Endodermal cell (in vitro differentiated cells): ENCODE results near the gene CPD. TPM values are rescaled to one million over a fixed set of nuclear protein-coding genes. Genes with fewer than 3 reads are reported as not detected.

Experiments used
- DNase-seq: peaks from one replicate; pipeline ENCODE4 v3.0.0-alpha.2; 2017
- H3K27ac ChIP-seq: 2 replicates; pipeline ENCODE4 v1.5.1; 2013; ENCODE audit warnings: mild to moderate bottlenecking, low read depth, low read length, moderate library complexity
- H3K27me3 ChIP-seq: 2 replicates; pipeline ENCODE4 v1.6.1; 2013; ENCODE audit warnings: mild to moderate bottlenecking, low read length, moderate library complexity; ENCODE audit not compliant: insufficient read depth, control insufficient read depth, poor library complexity, severe bottlenecking
- H3K36me3 ChIP-seq: 2 replicates; pipeline ENCODE4 v1.7.0; 2013; ENCODE audit warnings: mild to moderate bottlenecking, low read length, moderate library complexity; ENCODE audit not compliant: control insufficient read depth, insufficient read depth
- H3K4me1 ChIP-seq: one replicate; pipeline ENCODE4 v1.7.0; 2013; ENCODE audit warnings: low read length; ENCODE audit not compliant: control insufficient read depth, insufficient read depth
- H3K4me3 ChIP-seq: 2 replicates; pipeline ENCODE4 v1.5.1; 2013; ENCODE audit warnings: mild to moderate bottlenecking, low read length, moderate library complexity
- H3K9ac ChIP-seq: 2 replicates; pipeline ENCODE4 v1.6.1; 2013; ENCODE audit warnings: mild to moderate bottlenecking, low read length, moderate library complexity; ENCODE audit not compliant: poor library complexity, severe bottlenecking; ENCODE audit errors: extremely low read depth
- H3K9me3 ChIP-seq: 2 replicates; pipeline ENCODE4 v1.6.1; 2013; ENCODE audit warnings: mild to moderate bottlenecking, low read length, moderate library complexity; ENCODE audit not compliant: control insufficient read depth
- H3K27ac Mint-ChIP-seq: 2 replicates; pipeline ENCODE4 v1.8.0; 2020; ENCODE audit warnings: mixed read lengths
- H3K27me3 Mint-ChIP-seq: 2 replicates; pipeline ENCODE4 v1.8.0; 2021; ENCODE audit warnings: mild to moderate bottlenecking, mixed read lengths; ENCODE audit not compliant: insufficient read depth
- H3K36me3 Mint-ChIP-seq: 2 replicates; pipeline ENCODE4 v1.8.0; 2020; ENCODE audit warnings: low read depth, mixed read lengths
- H3K4me1 Mint-ChIP-seq: 2 replicates; pipeline ENCODE4 v1.8.0; 2020; ENCODE audit warnings: mixed read lengths
- H3K4me3 Mint-ChIP-seq: 2 replicates; pipeline ENCODE4 v1.8.0; 2020; ENCODE audit warnings: mild to moderate bottlenecking, moderate library complexity, mixed read lengths
- H3K9me3 Mint-ChIP-seq: 2 replicates; pipeline ENCODE4 v1.8.0; 2020; ENCODE audit warnings: mild to moderate bottlenecking, mixed read lengths
- CTCF ChIP-seq: fragments of 200-600 bp; sonication (generic); conservative IDR thresholded peaks from 2 replicates; pipeline ENCODE4 v1.5.0; 2021; ENCODE audit warnings: antibody characterized with exemption, mild to moderate bottlenecking
- WGBS, 2 experiments: methylation state at CpG; one replicate each; pipeline versions ENCODE4 v1.1.5 to v1.1.7; 2013; ENCODE audit warnings: missing lambda C conversion rate in 2 of 2, mixed read lengths in 1 of 2; ENCODE audit not compliant: insufficient coverage in 1 of 2, insufficient read length in 1 of 2; 5-methylcytosine and 5-hydroxymethylcytosine counted together
- total RNA-seq, 2 donors: library from RNA; stranded (reverse); fragmentation: NEBNext Ultra II Directional in 1 of 2; extraction: Animal tissue kit (Norgen Biotek cat#: 25700) in 1 of 2; gene quantifications; 2 replicates in 1 of 2; 3 replicates in 1 of 2; pipeline ENCODE4 v1.2.1, GENCODE V29; 2021

Gene CPD
- total RNA-seq, 2 donors from 2014 or later, result 81.7 to 82.1 TPM

DNA sequence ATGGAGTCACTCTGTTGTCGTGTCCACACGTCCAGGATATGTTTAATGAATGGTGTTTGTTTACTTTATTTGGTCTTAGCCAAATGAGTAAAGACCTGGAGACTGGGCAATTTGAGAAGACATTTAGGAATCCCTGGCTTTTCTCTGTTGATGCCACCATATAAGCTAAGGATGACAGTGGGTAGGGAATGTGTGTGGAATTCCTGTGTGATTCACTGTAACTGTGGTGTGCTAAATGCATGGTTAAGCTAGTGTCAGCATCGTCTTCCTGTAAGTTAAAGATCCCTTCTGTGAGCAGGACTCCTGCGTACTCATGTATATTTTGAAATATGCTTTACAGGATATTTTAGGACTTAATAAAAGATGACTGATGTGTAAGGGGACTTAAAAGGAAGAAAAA lies 124.8 kb downstream of the CPD start:
- Mint-ChIP-seq H3K4me3 (no peak overlapping the region), H3K4me1 (peaks cover 23% of the 10 kb centered on the region), H3K36me3 (peaks cover 73% of the 10 kb centered on the region), H3K27ac (no peak overlapping the region), H3K27me3 (no peaks in the 10 kb centered on the region), H3K9me3 (peaks cover 4% of the 10 kb centered on the region)
- Histone ChIP-seq H3K36me3 (peaks cover 79% of the 10 kb centered on the region), H3K9me3 (peaks cover 18% of the 10 kb centered on the region), H3K4me1 (no peaks in the 10 kb centered on the region), H3K27me3 (no peaks in the 10 kb centered on the region), H3K27ac (no peak overlapping the region), H3K9ac (no peak overlapping the region), H3K4me3 (no peak overlapping the region)
- no peak for TF ChIP-seq CTCF
- no peak for DNase-seq
- 89 to 95% methylated on average over 2 to 4 of the region's 4 CpGs for WGBS, 2 experiments

GRCh38 chr17:30505868-30506417 lies 127.2 kb downstream of the CPD start:
- no peak overlapping the region for H3K27ac ChIP-seq
- peaks cover 53% of the 10 kb centered on the region for H3K36me3 Mint-ChIP-seq
- H3K4me3 Mint-ChIP-seq, result no peak overlapping the region
- TF ChIP-seq CTCF, result no peak
- no peaks in the 10 kb centered on the region for H3K4me1 ChIP-seq
- H3K9me3 Mint-ChIP-seq, result peaks cover 3% of the 10 kb centered on the region
- WGBS, 2 experiments, result 93 to 95% methylated on average over 6 of the region's 6 CpGs
- H3K27me3 ChIP-seq, result no peaks in the 10 kb centered on the region
- H3K27ac Mint-ChIP-seq, result peak overlapping the region; percentile 29
- no peaks in the 10 kb centered on the region for H3K27me3 Mint-ChIP-seq
- H3K4me3 ChIP-seq, result no peak overlapping the region
- H3K4me1 Mint-ChIP-seq, result peaks cover 15% of the 10 kb centered on the region
- peaks cover 11% of the 10 kb centered on the region for H3K9me3 ChIP-seq
- no peak for DNase-seq
- H3K36me3 ChIP-seq, result peaks cover 75% of the 10 kb centered on the region
- no peak overlapping the region for H3K9ac ChIP-seq

- Histone ChIP-seq H3K27me3 (no peaks in the 10 kb centered on the region), H3K4me1 (no peaks in the 10 kb centered on the region), H3K9ac (no peak overlapping the region), H3K27ac (no peak overlapping the region), H3K36me3 (peaks cover 74% of the 10 kb centered on the region), H3K4me3 (no peak overlapping the region), H3K9me3 (peaks cover 11% of the 10 kb centered on the region)
- H3K9me3 Mint-ChIP-seq, result no peaks in the 10 kb centered on the region
- no peak overlapping the region for H3K4me3 Mint-ChIP-seq
- DNase-seq, result no peak
- no peak for TF ChIP-seq CTCF
- peak overlapping the region; percentile 29 for H3K27ac Mint-ChIP-seq
- peaks cover 15% of the 10 kb centered on the region for H3K4me1 Mint-ChIP-seq
- no peaks in the 10 kb centered on the region for H3K27me3 Mint-ChIP-seq
- WGBS, 2 experiments, result 89 to 96% methylated on average over 1 of the region's 1 CpG
- H3K36me3 Mint-ChIP-seq, result peaks cover 49% of the 10 kb centered on the region
These were observed 127.8 kb downstream of the CPD start for GRCh38 chr17:30506481-30506880.
